Measurements from ENCODE around the gene ZNF775. TPM values are rescaled to one million over a fixed set of nuclear protein-coding genes. Genes with fewer than 3 reads are reported as not detected.

Gene ZNF775
- total RNA-seq, 1 experiment from 2014 or later: 3.7 TPM

GRCh38 chr7:150368096-150368883 lies 10.8 kb upstream of the ZNF775 start, which contains the start of gene REPIN1:
TSS of gene REPIN1 (plus strand) at chr7:150368822. CDS start at chr7:150369712, 890 bp downstream.
- H3K79me2 ChIP-seq (ENCODE audit: low read length): peaks cover 46% of the 10 kb centered on the region
- no peaks in the 10 kb centered on the region for H3K9me3 ChIP-seq (ENCODE audit: low read length)
- H3K27ac ChIP-seq (ENCODE audit: low read length): peak within 1 kb of the TSS; percentile 83
- H3K27me3 ChIP-seq (ENCODE audit: low read length): no peaks in the 10 kb centered on the region
- POLR2A ChIA-PET (ENCODE audit: unreplicated experiment): interaction anchor here (0.6 kb wide), 2 partner anchors 17 to 45 kb away, joined by 3 to 5 read pairs; partner anchors contain the start of gene ACTR3C
- ATAC-seq (peak; percentile 54), DNase-seq (peak; percentile 80)
- CTCF ChIA-PET: no interaction called here
- no TSS peak for BruUV-seq (replicated peaks)
- H4K20me1 ChIP-seq (ENCODE audit: low read length): 0 out of 2 replicates have a peak, but pooled peaks cover 11% of the 10 kb centered on the region
- H3K4me3 ChIP-seq (ENCODE audit: low read length): peak within 1 kb of the TSS; percentile 87
- H2AFZ ChIP-seq (ENCODE audit: low read length): peak within 1 kb of the TSS; percentile 71
- TF ChIP-seq, protein P1, sequence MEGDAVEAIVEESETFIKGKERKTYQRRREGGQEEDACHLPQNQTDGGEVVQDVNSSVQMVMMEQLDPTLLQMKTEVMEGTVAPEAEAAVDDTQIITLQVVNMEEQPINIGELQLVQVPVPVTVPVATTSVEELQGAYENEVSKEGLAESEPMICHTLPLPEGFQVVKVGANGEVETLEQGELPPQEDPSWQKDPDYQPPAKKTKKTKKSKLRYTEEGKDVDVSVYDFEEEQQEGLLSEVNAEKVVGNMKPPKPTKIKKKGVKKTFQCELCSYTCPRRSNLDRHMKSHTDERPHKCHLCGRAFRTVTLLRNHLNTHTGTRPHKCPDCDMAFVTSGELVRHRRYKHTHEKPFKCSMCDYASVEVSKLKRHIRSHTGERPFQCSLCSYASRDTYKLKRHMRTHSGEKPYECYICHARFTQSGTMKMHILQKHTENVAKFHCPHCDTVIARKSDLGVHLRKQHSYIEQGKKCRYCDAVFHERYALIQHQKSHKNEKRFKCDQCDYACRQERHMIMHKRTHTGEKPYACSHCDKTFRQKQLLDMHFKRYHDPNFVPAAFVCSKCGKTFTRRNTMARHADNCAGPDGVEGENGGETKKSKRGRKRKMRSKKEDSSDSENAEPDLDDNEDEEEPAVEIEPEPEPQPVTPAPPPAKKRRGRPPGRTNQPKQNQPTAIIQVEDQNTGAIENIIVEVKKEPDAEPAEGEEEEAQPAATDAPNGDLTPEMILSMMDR (conservative IDR thresholded peaks at IDR 0.05; ENCODE audit: low read depth, low read length): no peak
- TF ChIP-seq EZH2phosphoT487 (IDR thresholded peaks at IDR 0.05; ENCODE audit: borderline replicate concordance, low read length) (0 out of 2 replicates have a peak, but pooled peaks have one; percentile 44), EZH2 (IDR thresholded peaks at IDR 0.05; ENCODE audit: low read length, unreplicated experiment) (no peak)
- H3K9ac ChIP-seq (ENCODE audit: low read length): peak within 1 kb of the TSS; percentile 92
- H3K4me2 ChIP-seq (ENCODE audit: low read length): peak within 1 kb of the TSS; percentile 94
- H3K4me1 ChIP-seq (ENCODE audit: insufficient read depth, low read length): peaks cover 30% of the 10 kb centered on the region
- H3F3A ChIP-seq (ENCODE audit: low read length, unreplicated experiment): no peaks in the 10 kb centered on the region
- intact Hi-C loops (cut with micrococcal nuclease): no loop called here
- H3K9me2 ChIP-seq (replicated peaks; ENCODE audit: low read length): no peaks in the 10 kb centered on the region
- H3K36me3 ChIP-seq (ENCODE audit: low read depth, low read length): no peaks in the 10 kb centered on the region

- POLR2A ChIA-PET (ENCODE audit: unreplicated experiment): interaction anchor here (0.6 to 0.8 kb wide), 5 partner anchors 13 to 509 kb away, joined by 3 to 6 read pairs (median 4); partner anchors contain the start of gene ACTR3C
- intact Hi-C loops (cut with micrococcal nuclease): loop anchor here (1.0 kb wide), 1 partner anchor 9 kb away; no protein-coding TSS in a partner anchor
- no peaks in the 10 kb centered on the region for H3F3A ChIP-seq (ENCODE audit: low read length, unreplicated experiment)
Measured at GRCh38 chr7:150368884-150369747, 10.0 kb upstream of the ZNF775 start.

More at GRCh38 chr7:150368884-150369747, 10.0 kb upstream of the ZNF775 start:
- no peaks in the 10 kb centered on the region for H3K9me2 ChIP-seq (replicated peaks; ENCODE audit: low read length)
- peaks cover 52% of the 10 kb centered on the region for H3K79me2 ChIP-seq (ENCODE audit: low read length)
- H2AFZ ChIP-seq (ENCODE audit: low read length): peak overlapping the region; percentile 71
- BruUV-seq (replicated peaks): TSS peak; percentile 33
- peak overlapping the region; percentile 83 for H3K27ac ChIP-seq (ENCODE audit: low read length)
- CTCF ChIA-PET: interaction anchor here (0.6 kb wide), 1 partner anchor 13 kb away, joined by 3 read pairs; no protein-coding TSS in a partner anchor
- ATAC-seq: peak; percentile 49
- TF ChIP-seq, protein P1 (conservative IDR thresholded peaks at IDR 0.05; ENCODE audit: low read depth, low read length): no peak
- no peak for TF ChIP-seq EZH2phosphoT487 (IDR thresholded peaks at IDR 0.05; ENCODE audit: borderline replicate concordance, low read length)
- TF ChIP-seq EZH2 (IDR thresholded peaks at IDR 0.05; ENCODE audit: low read length, unreplicated experiment): no peak
- H3K4me2 ChIP-seq (ENCODE audit: low read length): peak overlapping the region; percentile 94
- no peaks in the 10 kb centered on the region for H3K27me3 ChIP-seq (ENCODE audit: low read length)
- 0 out of 2 replicates have a peak, but pooled peaks cover 11% of the 10 kb centered on the region for H4K20me1 ChIP-seq (ENCODE audit: low read length)
- H3K4me3 ChIP-seq (ENCODE audit: low read length): peak overlapping the region; percentile 87
- no peaks in the 10 kb centered on the region for H3K36me3 ChIP-seq (ENCODE audit: low read depth, low read length)
- peak overlapping the region; percentile 92 for H3K9ac ChIP-seq (ENCODE audit: low read length)
- no peaks in the 10 kb centered on the region for H3K9me3 ChIP-seq (ENCODE audit: low read length)
- peak; percentile 52 for DNase-seq
- H3K4me1 ChIP-seq (ENCODE audit: insufficient read depth, low read length): peaks cover 25% of the 10 kb centered on the region
